Adrenal gland (tissue), 5 donors: Measurements from ENCODE around the gene ISCU.

Experiments
- POLR2A ChIP-seq, 2 donors: fragments of 450-650 bp; IDR thresholded peaks; one replicate each; pipeline ENCODE4 v1.6.1; 2017; ENCODE audit warnings: antibody characterized with exemption in 2 of 2, mild to moderate bottlenecking in 2 of 2, moderate library complexity in 1 of 2
- TF ChIP-seq, protein P1 (sequence below), 6 experiments: fragments of 450-650 bp in 4 of 6; fragments of 200-600 bp in 2 of 6; sonication (generic) in 1 of 6; IDR thresholded peaks; 1 replicate in 5 of 6; 2 replicates in 1 of 6; pipeline versions ENCODE4 v1.5.1 to v1.8.0; 2016 to 2021; ENCODE audit warnings: antibody characterized with exemption in 6 of 6, mild to moderate bottlenecking in 2 of 6, moderate library complexity in 1 of 6
- donor health status: DM: no; HTN: no; CAD: no.

DNA sequence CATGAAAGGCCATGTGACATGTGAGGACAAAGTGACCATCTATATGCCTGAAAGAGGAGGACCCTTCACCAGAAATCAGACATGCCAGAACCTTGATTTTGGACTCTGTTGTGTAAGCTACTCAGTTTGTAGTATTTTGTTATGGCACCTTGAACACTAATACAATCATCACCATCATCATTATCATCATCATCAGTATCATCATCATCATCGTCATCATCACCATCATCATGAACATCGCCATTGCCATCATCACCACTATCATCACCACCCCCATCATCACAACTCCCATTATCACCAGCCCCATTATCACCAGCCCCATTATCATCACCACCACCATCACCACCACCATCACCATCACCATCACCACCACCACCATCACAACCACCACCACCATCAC is 15.9 kb downstream of the ISCU start:
- TF ChIP-seq, protein P1, sequence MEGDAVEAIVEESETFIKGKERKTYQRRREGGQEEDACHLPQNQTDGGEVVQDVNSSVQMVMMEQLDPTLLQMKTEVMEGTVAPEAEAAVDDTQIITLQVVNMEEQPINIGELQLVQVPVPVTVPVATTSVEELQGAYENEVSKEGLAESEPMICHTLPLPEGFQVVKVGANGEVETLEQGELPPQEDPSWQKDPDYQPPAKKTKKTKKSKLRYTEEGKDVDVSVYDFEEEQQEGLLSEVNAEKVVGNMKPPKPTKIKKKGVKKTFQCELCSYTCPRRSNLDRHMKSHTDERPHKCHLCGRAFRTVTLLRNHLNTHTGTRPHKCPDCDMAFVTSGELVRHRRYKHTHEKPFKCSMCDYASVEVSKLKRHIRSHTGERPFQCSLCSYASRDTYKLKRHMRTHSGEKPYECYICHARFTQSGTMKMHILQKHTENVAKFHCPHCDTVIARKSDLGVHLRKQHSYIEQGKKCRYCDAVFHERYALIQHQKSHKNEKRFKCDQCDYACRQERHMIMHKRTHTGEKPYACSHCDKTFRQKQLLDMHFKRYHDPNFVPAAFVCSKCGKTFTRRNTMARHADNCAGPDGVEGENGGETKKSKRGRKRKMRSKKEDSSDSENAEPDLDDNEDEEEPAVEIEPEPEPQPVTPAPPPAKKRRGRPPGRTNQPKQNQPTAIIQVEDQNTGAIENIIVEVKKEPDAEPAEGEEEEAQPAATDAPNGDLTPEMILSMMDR (IDR thresholded peaks at IDR 0.05) = no peak
- TF ChIP-seq POLR2A (IDR thresholded peaks at IDR 0.05) = no peak
